Activated naive CD4-positive, alpha-beta T cell treated with anti-CD3 and anti-CD28 coated beads, Interleukin-2, amount 10 ng/mL, durations not matched to agents 7 days and 5 days (primary cell): Measurements from ENCODE around the gene EML3.
"Not testable (repeated sequence)": the region's sequence is repeated elsewhere in the genome, so short reads cannot be mapped to it uniquely, and the experiment has no call there.

ENCODE experiments used
- CTCF ChIA-PET: fragments of 350-600 bp; sonication (Branson Sonifier 250); formaldehyde crosslinking; loops from one replicate; lab custom pipeline; 2021; ENCODE audit warnings: antibody characterized with exemption; lab: Charles Lee
- DNase-seq: peaks from one replicate; pipeline ENCODE4 v3.0.0-alpha.2; 2020
- H3K27ac Mint-ChIP-seq: one replicate; pipeline ENCODE4 v1.8.0; 2021; ENCODE audit warnings: mild to moderate bottlenecking, moderate library complexity, mixed read lengths
- H3K27me3 Mint-ChIP-seq: one replicate; pipeline ENCODE4 v1.8.0; 2021; ENCODE audit warnings: mild to moderate bottlenecking, mixed read lengths
- H3K36me3 Mint-ChIP-seq: one replicate; pipeline ENCODE4 v1.8.0; 2021; ENCODE audit warnings: mixed read lengths
- H3K4me1 Mint-ChIP-seq: one replicate; pipeline ENCODE4 v1.8.0; 2021; ENCODE audit warnings: mixed read lengths
- H3K4me3 Mint-ChIP-seq: one replicate; pipeline ENCODE4 v1.8.0; 2021; ENCODE audit warnings: mild to moderate bottlenecking, moderate library complexity, mixed read lengths
- H3K9me3 Mint-ChIP-seq: one replicate; pipeline ENCODE4 v1.8.0; 2021; ENCODE audit warnings: mixed read lengths

The EML3 gene, protein sequence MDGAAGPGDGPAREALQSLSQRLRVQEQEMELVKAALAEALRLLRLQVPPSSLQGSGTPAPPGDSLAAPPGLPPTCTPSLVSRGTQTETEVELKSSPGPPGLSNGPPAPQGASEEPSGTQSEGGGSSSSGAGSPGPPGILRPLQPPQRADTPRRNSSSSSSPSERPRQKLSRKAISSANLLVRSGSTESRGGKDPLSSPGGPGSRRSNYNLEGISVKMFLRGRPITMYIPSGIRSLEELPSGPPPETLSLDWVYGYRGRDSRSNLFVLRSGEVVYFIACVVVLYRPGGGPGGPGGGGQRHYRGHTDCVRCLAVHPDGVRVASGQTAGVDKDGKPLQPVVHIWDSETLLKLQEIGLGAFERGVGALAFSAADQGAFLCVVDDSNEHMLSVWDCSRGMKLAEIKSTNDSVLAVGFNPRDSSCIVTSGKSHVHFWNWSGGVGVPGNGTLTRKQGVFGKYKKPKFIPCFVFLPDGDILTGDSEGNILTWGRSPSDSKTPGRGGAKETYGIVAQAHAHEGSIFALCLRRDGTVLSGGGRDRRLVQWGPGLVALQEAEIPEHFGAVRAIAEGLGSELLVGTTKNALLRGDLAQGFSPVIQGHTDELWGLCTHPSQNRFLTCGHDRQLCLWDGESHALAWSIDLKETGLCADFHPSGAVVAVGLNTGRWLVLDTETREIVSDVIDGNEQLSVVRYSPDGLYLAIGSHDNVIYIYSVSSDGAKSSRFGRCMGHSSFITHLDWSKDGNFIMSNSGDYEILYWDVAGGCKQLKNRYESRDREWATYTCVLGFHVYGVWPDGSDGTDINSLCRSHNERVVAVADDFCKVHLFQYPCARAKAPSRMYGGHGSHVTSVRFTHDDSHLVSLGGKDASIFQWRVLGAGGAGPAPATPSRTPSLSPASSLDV

GRCh38 chr11:62612366-62613290 is at the start of gene EML3, which contains the start of gene ROM1:
TSS of gene EML3 (minus strand) at chr11:62612775. CDS start at chr11:62612457, 318 bp downstream.
TSS of gene ROM1 (plus strand) at chr11:62613257. CDS start at chr11:62613282, 25 bp downstream.
- Mint-ChIP-seq H3K4me1 (peaks cover 67% of the 10 kb centered on the region), H3K4me3 (peak within 1 kb of the TSS; percentile 91), H3K27me3 (no peaks in the 10 kb centered on the region), H3K9me3 (no peaks in the 10 kb centered on the region), H3K36me3 (peaks cover 45% of the 10 kb centered on the region), H3K27ac (peak within 1 kb of the TSS; percentile 95)
- CTCF ChIA-PET, result interaction anchor here (0.9 to 5.4 kb wide), 11 partner anchors 9 to 188 kb away, joined by 3 to 44 read pairs (median 5); partner anchors contain the start of genes B3GAT3, C11orf98, CSKMT and MTA2
- DNase-seq, result peak; percentile 93

DNA sequence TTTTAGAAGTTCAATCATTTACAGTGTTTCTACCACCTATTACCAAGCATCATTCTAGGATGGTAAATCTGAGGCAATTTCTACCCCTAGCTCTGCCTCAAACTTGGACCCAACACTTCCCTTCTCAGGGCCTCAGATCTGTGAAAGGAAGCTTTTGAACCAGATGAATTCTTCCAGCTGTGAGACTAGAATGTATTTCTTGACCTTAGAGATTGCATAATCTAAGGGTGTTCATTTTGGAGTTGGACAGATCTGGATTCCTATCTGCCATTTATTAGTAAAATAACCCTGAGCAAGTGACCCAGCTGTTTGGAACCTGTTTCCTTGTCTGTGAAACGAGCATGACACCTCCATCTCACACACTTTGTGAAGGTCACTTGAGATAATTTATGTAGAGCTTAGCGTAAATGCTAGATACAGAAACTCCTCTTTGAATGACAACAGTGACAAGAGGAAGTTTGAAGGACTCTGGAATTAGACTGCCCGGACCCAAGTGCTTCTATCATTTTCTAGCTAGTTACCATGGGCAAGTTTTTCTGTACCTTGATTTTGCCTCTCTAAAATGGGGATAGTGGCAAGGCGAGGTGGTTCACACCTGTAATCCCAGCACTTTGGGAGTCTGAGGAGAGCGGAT is 44.3 kb upstream of the EML3 start:
- H3K27ac Mint-ChIP-seq, result no peak overlapping the region
- CTCF ChIA-PET, result interaction anchor here (1.2 to 3.8 kb wide), 3 partner anchors 8 to 38 kb away, joined by 4 to 17 read pairs (median 5); partner anchors contain the start of genes C11orf98 and CSKMT

DNA sequence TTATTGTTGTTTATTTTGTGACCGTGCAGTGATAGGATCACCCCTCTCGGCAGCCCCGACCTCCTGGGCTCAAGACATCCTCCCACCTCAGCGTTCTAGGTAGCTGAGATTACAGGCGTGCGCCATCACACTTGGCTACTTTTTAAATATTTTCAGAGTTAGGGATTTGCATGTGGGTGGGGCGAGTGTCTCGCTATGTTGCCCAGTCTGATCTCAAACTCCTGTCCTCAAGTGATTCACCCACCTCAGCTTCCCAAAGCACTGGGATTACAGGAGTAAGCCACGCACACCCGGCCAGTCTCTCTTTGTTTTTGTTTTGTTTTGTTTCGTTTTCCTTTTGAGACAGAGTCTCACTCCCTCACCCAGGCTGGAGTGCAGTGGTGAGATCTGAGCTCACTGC is 41.7 kb upstream of the EML3 start:
- H3K27ac Mint-ChIP-seq, result peak overlapping the region; percentile 83
- no peak for DNase-seq
- H3K9me3 Mint-ChIP-seq, result no peaks in the 10 kb centered on the region
- H3K4me3 Mint-ChIP-seq, result peak overlapping the region; percentile 37
- CTCF ChIA-PET, result interaction anchor here (1.6 to 3.8 kb wide), 3 partner anchors 11 to 52 kb away, joined by 4 to 17 read pairs (median 10); partner anchors contain the start of genes C11orf98 and CSKMT
- H3K36me3 Mint-ChIP-seq, result peaks cover 13% of the 10 kb centered on the region
- H3K27me3 Mint-ChIP-seq, result peaks cover 3% of the 10 kb centered on the region
- peaks cover 33% of the 10 kb centered on the region for H3K4me1 Mint-ChIP-seq

More for the DNA sequence above, 44.3 kb upstream of the EML3 start:
- no peaks in the 10 kb centered on the region for H3K9me3 Mint-ChIP-seq
- peaks cover 3% of the 10 kb centered on the region for H3K27me3 Mint-ChIP-seq
- H3K36me3 Mint-ChIP-seq, result peaks cover 7% of the 10 kb centered on the region
- no peak overlapping the region for H3K4me3 Mint-ChIP-seq
- peaks cover 22% of the 10 kb centered on the region for H3K4me1 Mint-ChIP-seq
- no peak for DNase-seq

DNA sequence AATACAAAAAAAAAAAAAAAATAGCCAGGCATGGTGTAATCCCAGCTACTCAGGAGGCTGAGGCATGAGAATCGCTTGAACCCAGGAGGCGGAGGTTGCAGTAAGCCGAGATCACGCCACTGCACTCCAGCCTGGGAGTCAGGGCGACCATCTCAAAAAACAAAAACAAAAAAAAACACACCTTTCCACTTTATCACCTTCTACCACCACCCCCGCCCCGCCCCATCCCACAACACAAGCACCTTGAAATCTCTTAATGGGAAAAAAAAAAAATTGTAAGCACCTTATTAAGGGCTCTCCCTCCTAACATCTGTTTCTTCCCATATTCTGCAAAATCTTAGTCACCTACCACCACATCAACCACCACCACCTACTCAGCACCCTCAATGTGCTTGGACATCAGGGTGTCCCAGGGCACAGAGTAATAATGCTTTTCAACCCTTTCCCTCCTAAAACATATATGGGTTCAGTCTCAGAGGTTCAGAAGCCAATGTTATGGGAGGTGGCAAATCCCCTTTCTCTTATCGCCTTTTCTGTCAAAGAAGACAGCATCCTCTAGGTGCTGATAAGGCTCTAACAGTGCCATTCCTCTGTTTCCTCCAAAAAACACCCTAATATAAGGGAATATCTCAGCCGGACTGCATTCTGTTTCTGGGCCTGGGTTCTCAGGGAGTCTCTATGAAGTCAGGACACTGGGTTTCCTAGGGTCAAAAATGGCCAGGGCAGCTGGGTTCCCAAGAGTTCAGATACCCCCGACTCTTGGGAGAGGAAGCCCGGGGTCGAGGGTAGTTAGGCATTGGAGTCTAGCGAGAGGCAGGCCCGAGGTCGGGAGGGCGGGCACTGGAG is 39.8 kb upstream of the EML3 start:
- H3K27me3 Mint-ChIP-seq, result peaks cover 3% of the 10 kb centered on the region
- H3K27ac Mint-ChIP-seq, result peak overlapping the region; percentile 85
- DNase-seq, result peak; percentile 51
- no peaks in the 10 kb centered on the region for H3K9me3 Mint-ChIP-seq
- CTCF ChIA-PET, result no interaction called here
- H3K4me1 Mint-ChIP-seq, result peaks cover 36% of the 10 kb centered on the region
- H3K36me3 Mint-ChIP-seq, result peaks cover 16% of the 10 kb centered on the region
- peak overlapping the region; percentile 80 for H3K4me3 Mint-ChIP-seq

DNA sequence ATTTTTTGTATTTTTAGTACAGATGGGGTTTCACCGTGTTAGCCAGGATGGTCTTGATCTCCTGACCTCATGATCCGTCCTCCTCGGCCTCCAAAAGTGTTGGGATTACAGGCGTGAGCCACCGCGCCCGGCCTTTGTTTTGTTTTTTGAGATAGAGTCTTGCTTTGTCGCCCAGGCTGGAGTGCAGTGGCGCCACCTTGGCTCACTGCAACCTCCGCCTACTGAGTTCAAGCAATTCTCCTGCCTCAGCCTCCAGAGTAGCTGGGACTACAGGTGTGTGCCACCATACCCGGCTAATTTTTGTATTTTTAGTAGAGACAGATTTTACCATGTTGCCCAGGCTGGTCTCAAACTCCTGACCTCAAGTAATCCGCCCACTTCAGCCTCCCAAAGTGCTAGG is 37.7 kb upstream of the EML3 start:
- H3K4me1 Mint-ChIP-seq, result peaks cover 46% of the 10 kb centered on the region
- CTCF ChIA-PET, result interaction anchor here (1.5 to 3.2 kb wide), 2 partner anchors 14 to 58 kb away, joined by 6 to 11 read pairs; partner anchors contain the start of genes C11orf98, CSKMT and TUT1

DNA sequence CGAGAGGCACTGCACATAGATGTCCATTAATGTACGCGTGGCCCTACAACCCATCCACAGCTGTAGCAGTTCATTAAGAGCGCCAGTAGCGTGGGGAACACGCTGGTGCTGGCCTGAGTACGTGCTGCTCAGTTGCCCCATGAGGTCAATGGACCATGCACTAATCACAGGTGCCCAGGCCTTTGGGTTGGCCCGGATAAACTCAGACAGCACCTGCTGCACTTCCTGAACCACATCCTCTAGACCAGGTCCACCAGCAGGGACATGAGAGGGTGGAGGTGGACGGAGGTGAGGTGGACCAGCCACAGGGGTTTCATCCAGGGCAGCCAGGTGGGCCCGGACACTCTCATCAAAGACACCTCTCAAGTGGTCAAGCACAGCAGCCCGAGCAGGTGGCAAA is 36.9 kb upstream of the EML3 start:
- Mint-ChIP-seq H3K4me3 (no peak overlapping the region), H3K9me3 (no peaks in the 10 kb centered on the region), H3K27ac (no peak overlapping the region), H3K27me3 (peaks cover 3% of the 10 kb centered on the region), H3K36me3 (peaks cover 23% of the 10 kb centered on the region), H3K4me1 (peaks cover 47% of the 10 kb centered on the region)
- CTCF ChIA-PET, result interaction anchor here (1.1 to 3.2 kb wide), 3 partner anchors 9 to 38 kb away, joined by 4 to 11 read pairs (median 5); partner anchors contain the start of genes C11orf98 and CSKMT
- no peak for DNase-seq

More for the DNA sequence above, 37.7 kb upstream of the EML3 start:
- DNase-seq, H3K9me3 Mint-ChIP-seq, H3K27me3 Mint-ChIP-seq, H3K4me3 Mint-ChIP-seq: not testable (repeated sequence)
- Mint-ChIP-seq H3K27ac (peak overlapping the region; percentile 64), H3K36me3 (peaks cover 20% of the 10 kb centered on the region)

- Mint-ChIP-seq H3K4me3 (no peak overlapping the region), H3K9me3 (no peaks in the 10 kb centered on the region), H3K36me3 (peaks cover 27% of the 10 kb centered on the region), H3K4me1 (peaks cover 47% of the 10 kb centered on the region), H3K27me3 (peaks cover 3% of the 10 kb centered on the region), H3K27ac (no peak overlapping the region)
- CTCF ChIA-PET, result interaction anchor here (1.1 to 3.2 kb wide), 3 partner anchors 8 to 37 kb away, joined by 4 to 11 read pairs (median 5); partner anchors contain the start of genes C11orf98 and CSKMT
- no peak for DNase-seq
Observed at GRCh38 chr11:62648967-62649364, 36.4 kb upstream of the EML3 start.

GRCh38 chr11:62648185-62648966 is 35.8 kb upstream of the EML3 start:
- peaks cover 26% of the 10 kb centered on the region for H3K36me3 Mint-ChIP-seq
- no peak for DNase-seq
- CTCF ChIA-PET, result interaction anchor here (1.4 to 3.2 kb wide), 2 partner anchors 16 to 37 kb away, joined by 5 to 11 read pairs; partner anchors contain the start of genes C11orf98 and CSKMT
- H3K4me3 Mint-ChIP-seq, result no peak overlapping the region
- no peaks in the 10 kb centered on the region for H3K9me3 Mint-ChIP-seq
- H3K4me1 Mint-ChIP-seq, result peaks cover 43% of the 10 kb centered on the region
- H3K27me3 Mint-ChIP-seq, result peaks cover under 1% of the 10 kb centered on the region
- H3K27ac Mint-ChIP-seq, result peak overlapping the region; percentile 54

DNA sequence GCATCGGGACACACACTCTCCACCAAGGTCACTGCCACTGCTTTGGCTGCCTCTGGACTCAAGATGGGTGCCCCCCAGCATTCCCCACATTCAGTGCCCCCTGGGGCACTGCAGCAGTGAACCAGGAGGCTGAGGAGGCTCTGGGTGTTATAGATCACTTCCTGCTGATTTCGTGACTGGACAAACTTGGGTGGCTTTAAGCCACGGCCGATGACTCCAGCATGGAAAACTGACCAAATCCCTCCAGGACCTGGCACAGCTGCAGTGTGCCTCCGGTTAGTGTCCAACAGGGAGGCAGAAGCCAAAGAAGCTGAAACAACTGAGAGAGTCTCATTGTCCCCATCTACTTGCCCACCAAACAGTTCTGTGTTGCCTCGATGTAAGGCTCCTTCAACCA is 35.0 kb upstream of the EML3 start:
- peak overlapping the region; percentile 54 for H3K27ac Mint-ChIP-seq
- H3K27me3 Mint-ChIP-seq, result no peaks in the 10 kb centered on the region
- peaks cover 45% of the 10 kb centered on the region for H3K4me1 Mint-ChIP-seq
- no peak for DNase-seq
- H3K36me3 Mint-ChIP-seq, result peaks cover 29% of the 10 kb centered on the region
- CTCF ChIA-PET, result no interaction called here
- no peak overlapping the region for H3K4me3 Mint-ChIP-seq
- H3K9me3 Mint-ChIP-seq, result no peaks in the 10 kb centered on the region

GRCh38 chr11:62646825-62647608 is 34.4 kb upstream of the EML3 start:
- no peaks in the 10 kb centered on the region for H3K9me3 Mint-ChIP-seq
- CTCF ChIA-PET, result interaction anchor here (0.6 to 1.3 kb wide), 3 partner anchors 18 to 54 kb away, joined by 3 to 4 read pairs (median 3); partner anchors contain the start of genes C11orf98 and CSKMT
- H3K27me3 Mint-ChIP-seq, result no peaks in the 10 kb centered on the region
- peaks cover 42% of the 10 kb centered on the region for H3K4me1 Mint-ChIP-seq
- H3K4me3 Mint-ChIP-seq, result peak overlapping the region; percentile 97
- peak overlapping the region; percentile 97 for H3K27ac Mint-ChIP-seq
- H3K36me3 Mint-ChIP-seq, result peaks cover 30% of the 10 kb centered on the region
- no peak for DNase-seq
